Measurements from ENCODE around the gene B3GNT2.
A peak's percentile ranks its signal among the peaks of the same experiment; 100 is the strongest.

Gene B3GNT2

GRCh38 chr2:62201307-62201706, 5.4 kb downstream of the B3GNT2 start (continued):
- TF ChIP-seq ZBTB6 (tag by site-specific recombination; IDR thresholded peaks at IDR 0.05) (no peak), ZNF140 (tag by site-specific recombination; IDR thresholded peaks at IDR 0.05) (no peak), GLIS2 (tag by site-specific recombination; IDR thresholded peaks at IDR 0.05) (no peak), ZXDB (tag by site-specific recombination; IDR thresholded peaks at IDR 0.05) (peak; percentile 26; the same call in 1 of the 2 replicates), YY1 (tag by site-specific recombination; IDR thresholded peaks at IDR 0.05) (no peak), TSHZ1 (tag by site-specific recombination; IDR thresholded peaks at IDR 0.05; ENCODE audit: borderline replicate concordance) (peak; percentile 68; the same call in 1 of the 2 replicates), ZNF558 (tag by site-specific recombination; IDR thresholded peaks at IDR 0.05) (0 out of 2 replicates have a peak, but pooled peaks have one; percentile 14), ZNF221 (tag by site-specific recombination; IDR thresholded peaks at IDR 0.05; ENCODE audit: borderline replicate concordance) (no peak), ZNF18 (tag by site-specific recombination; IDR thresholded peaks at IDR 0.05) (peak; percentile 18; the same call in 1 of the 2 replicates), ZSCAN16 (tag by site-specific recombination; IDR thresholded peaks at IDR 0.05) (no peak), ZBTB44 (tag by site-specific recombination; IDR thresholded peaks at IDR 0.05) (peak; percentile 35; the same call in 1 of the 2 replicates), ZNF211 (tag by site-specific recombination; IDR thresholded peaks at IDR 0.05; ENCODE audit: low read depth) (no peak), ZNF366 (tag by site-specific recombination; conservative IDR thresholded peaks at IDR 0.05) (peak; percentile 79), ZBTB17 (tag by site-specific recombination; IDR thresholded peaks at IDR 0.05) (peak; percentile 31), HOXD13 (CRISPR knock-in tag; IDR thresholded peaks at IDR 0.05; ENCODE audit: borderline replicate concordance) (no peak), SP7 (tag by site-specific recombination; IDR thresholded peaks at IDR 0.05) (0 out of 2 replicates have a peak, but pooled peaks have one; percentile 39), ZSCAN23 (tag by site-specific recombination; IDR thresholded peaks at IDR 0.05) (peak; percentile 63; the same call in 1 of the 2 replicates), ZNF76 (tag by site-specific recombination; IDR thresholded peaks at IDR 0.05; ENCODE audit: borderline replicate concordance, low read depth) (no peak), ZNF239 (tag by site-specific recombination; IDR thresholded peaks at IDR 0.05) (no peak)
- TF ChIP-seq, protein P1, sequence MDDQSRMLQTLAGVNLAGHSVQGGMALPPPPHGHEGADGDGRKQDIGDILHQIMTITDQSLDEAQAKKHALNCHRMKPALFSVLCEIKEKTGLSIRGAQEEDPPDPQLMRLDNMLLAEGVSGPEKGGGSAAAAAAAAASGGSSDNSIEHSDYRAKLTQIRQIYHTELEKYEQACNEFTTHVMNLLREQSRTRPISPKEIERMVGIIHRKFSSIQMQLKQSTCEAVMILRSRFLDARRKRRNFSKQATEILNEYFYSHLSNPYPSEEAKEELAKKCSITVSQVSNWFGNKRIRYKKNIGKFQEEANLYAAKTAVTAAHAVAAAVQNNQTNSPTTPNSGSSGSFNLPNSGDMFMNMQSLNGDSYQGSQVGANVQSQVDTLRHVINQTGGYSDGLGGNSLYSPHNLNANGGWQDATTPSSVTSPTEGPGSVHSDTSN (CRISPR knock-in tag; IDR thresholded peaks at IDR 0.05), result no peak
- TF ChIP-seq, protein P2, sequence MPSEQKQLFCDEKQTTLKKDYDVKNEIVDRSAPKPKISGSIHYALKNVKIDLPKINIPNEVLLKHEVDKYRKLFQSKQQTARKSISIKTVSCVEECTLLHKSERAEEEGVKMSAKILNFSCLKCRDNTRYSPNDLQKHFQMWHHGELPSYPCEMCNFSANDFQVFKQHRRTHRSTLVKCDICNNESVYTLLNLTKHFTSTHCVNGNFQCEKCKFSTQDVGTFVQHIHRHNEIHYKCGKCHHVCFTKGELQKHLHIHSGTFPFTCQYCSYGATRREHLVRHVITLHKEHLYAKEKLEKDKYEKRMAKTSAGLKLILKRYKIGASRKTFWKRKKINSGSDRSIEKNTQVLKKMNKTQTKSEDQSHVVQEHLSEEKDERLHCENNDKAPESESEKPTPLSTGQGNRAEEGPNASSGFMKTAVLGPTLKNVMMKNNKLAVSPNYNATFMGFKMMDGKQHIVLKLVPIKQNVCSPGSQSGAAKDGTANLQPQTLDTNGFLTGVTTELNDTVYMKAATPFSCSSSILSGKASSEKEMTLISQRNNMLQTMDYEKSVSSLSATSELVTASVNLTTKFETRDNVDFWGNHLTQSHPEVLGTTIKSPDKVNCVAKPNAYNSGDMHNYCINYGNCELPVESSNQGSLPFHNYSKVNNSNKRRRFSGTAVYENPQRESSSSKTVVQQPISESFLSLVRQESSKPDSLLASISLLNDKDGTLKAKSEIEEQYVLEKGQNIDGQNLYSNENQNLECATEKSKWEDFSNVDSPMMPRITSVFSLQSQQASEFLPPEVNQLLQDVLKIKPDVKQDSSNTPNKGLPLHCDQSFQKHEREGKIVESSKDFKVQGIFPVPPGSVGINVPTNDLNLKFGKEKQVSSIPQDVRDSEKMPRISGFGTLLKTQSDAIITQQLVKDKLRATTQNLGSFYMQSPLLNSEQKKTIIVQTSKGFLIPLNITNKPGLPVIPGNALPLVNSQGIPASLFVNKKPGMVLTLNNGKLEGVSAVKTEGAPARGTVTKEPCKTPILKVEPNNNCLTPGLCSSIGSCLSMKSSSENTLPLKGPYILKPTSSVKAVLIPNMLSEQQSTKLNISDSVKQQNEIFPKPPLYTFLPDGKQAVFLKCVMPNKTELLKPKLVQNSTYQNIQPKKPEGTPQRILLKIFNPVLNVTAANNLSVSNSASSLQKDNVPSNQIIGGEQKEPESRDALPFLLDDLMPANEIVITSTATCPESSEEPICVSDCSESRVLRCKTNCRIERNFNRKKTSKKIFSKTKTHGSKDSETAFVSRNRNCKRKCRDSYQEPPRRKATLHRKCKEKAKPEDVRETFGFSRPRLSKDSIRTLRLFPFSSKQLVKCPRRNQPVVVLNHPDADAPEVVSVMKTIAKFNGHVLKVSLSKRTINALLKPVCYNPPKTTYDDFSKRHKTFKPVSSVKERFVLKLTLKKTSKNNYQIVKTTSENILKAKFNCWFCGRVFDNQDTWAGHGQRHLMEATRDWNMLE (tag by site-specific recombination; conservative IDR thresholded peaks at IDR 0.05; ENCODE audit: low read depth), result no peak
- TF ChIP-seq, protein P3, sequence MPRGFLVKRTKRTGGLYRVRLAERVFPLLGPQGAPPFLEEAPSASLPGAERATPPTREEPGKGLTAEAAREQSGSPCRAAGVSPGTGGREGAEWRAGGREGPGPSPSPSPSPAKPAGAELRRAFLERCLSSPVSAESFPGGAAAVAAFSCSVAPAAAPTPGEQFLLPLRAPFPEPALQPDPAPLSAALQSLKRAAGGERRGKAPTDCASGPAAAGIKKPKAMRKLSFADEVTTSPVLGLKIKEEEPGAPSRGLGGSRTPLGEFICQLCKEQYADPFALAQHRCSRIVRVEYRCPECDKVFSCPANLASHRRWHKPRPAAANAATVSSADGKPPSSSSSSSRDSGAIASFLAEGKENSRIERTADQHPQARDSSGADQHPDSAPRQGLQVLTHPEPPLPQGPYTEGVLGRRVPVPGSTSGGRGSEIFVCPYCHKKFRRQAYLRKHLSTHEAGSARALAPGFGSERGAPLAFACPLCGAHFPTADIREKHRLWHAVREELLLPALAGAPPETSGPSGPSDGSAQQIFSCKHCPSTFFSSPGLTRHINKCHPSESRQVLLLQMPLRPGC (tag by site-specific recombination; IDR thresholded peaks at IDR 0.05), result 0 out of 2 replicates have a peak, but pooled peaks have one; percentile 22
- TF ChIP-seq, protein P4, sequence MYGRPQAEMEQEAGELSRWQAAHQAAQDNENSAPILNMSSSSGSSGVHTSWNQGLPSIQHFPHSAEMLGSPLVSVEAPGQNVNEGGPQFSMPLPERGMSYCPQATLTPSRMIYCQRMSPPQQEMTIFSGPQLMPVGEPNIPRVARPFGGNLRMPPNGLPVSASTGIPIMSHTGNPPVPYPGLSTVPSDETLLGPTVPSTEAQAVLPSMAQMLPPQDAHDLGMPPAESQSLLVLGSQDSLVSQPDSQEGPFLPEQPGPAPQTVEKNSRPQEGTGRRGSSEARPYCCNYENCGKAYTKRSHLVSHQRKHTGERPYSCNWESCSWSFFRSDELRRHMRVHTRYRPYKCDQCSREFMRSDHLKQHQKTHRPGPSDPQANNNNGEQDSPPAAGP (tag by site-specific recombination; IDR thresholded peaks at IDR 0.05), result no peak
